Keratinocyte (primary cell): ENCODE results near the gene SAMD11. TPM values are rescaled to one million over a fixed set of nuclear protein-coding genes. Genes with fewer than 3 reads are reported as not detected.

Experiments used
- DNase-seq: peaks from one replicate; pipeline ENCODE4 v3.0.0-alpha.2; 2011; ENCODE audit warnings: low read depth, missing footprints, low spot score
- FAIRE-seq: peaks from 2 replicates; lab custom pipeline; 2011; peaks lifted over from hg19 to GRCh38; lab: Jason Lieb, UNC
- H2AFZ ChIP-seq: 2 replicates; pipeline ENCODE4 v1.6.0; 2012; ENCODE audit warnings: low read length, control low read depth, inconsistent platforms; ENCODE audit not compliant: control insufficient read depth
- H3K27ac ChIP-seq: 2 replicates; pipeline ENCODE4 v1.5.1; 2011; ENCODE audit warnings: low read length; ENCODE audit not compliant: control insufficient read depth, insufficient read depth
- H3K27me3 ChIP-seq: 3 replicates; pipeline ENCODE4 v1.6.0; 2011; ENCODE audit warnings: low read length; ENCODE audit not compliant: control insufficient read depth, insufficient read depth; ENCODE audit errors: extremely low read depth
- H3K36me3 ChIP-seq, 2 experiments: 2 replicates in 1 of 2; 3 replicates in 1 of 2; pipeline ENCODE4 v1.5.1; 2011; ENCODE audit warnings: low read length in 2 of 2, mild to moderate bottlenecking in 1 of 2; ENCODE audit not compliant: control insufficient read depth in 2 of 2, insufficient read depth in 2 of 2; ENCODE audit errors: extremely low read depth in 1 of 2
- H3K4me1 ChIP-seq: 3 replicates; pipeline ENCODE4 v1.5.1; 2011; ENCODE audit warnings: low read length; ENCODE audit not compliant: control insufficient read depth, insufficient read depth; ENCODE audit errors: extremely low read depth
- H3K4me2 ChIP-seq: 3 replicates; pipeline ENCODE4 v1.6.0; 2011; ENCODE audit warnings: low read depth, low read length; ENCODE audit not compliant: control insufficient read depth, insufficient read depth; ENCODE audit errors: extremely low read depth
- H3K4me3 ChIP-seq, 3 experiments: fragments of 200-600 bp in 1 of 3; sonication (generic) in 1 of 3; 2 replicates in 2 of 3; 3 replicates in 1 of 3; pipeline ENCODE4 v1.5.1; 2011 to 2016; ENCODE audit warnings: low read length in 3 of 3, mild to moderate bottlenecking in 3 of 3, control low read depth in 2 of 3, inconsistent platforms in 1 of 3, low read depth in 1 of 3, mixed read lengths in 1 of 3, mixed run types in 1 of 3, moderate library complexity in 1 of 3; ENCODE audit not compliant: control insufficient read depth in 2 of 3, insufficient read depth in 2 of 3; ENCODE audit errors: extremely low read depth in 1 of 3
- H3K79me2 ChIP-seq: 2 replicates; pipeline ENCODE4 v1.6.0; 2012; ENCODE audit warnings: low read length; ENCODE audit not compliant: control insufficient read depth, insufficient read depth
- H3K9ac ChIP-seq: 3 replicates; pipeline ENCODE4 v1.6.0; 2011; ENCODE audit warnings: low read length; ENCODE audit not compliant: control insufficient read depth, insufficient read depth; ENCODE audit errors: extremely low read depth
- H3K9me1 ChIP-seq: 3 replicates; pipeline ENCODE4 v1.6.0; 2011; ENCODE audit warnings: low read length; ENCODE audit not compliant: control insufficient read depth, insufficient read depth; ENCODE audit errors: extremely low read depth
- H3K9me3 ChIP-seq: 2 replicates; pipeline ENCODE4 v1.5.1; 2012; ENCODE audit warnings: low read depth, low read length; ENCODE audit not compliant: control insufficient read depth
- H4K20me1 ChIP-seq: 3 replicates; pipeline ENCODE4 v1.6.0; 2011; ENCODE audit warnings: low read length; ENCODE audit not compliant: control insufficient read depth, insufficient read depth; ENCODE audit errors: extremely low read depth
- EZH2 ChIP-seq: IDR thresholded peaks from one replicate; pipeline ENCODE4 v1.6.1; 2012; ENCODE audit warnings: inconsistent platforms, mild to moderate bottlenecking, low read length, moderate library complexity
- dilution Hi-C: fragments of 300-500 bp; cut with MboI; formaldehyde crosslinking; loops from one replicate; pipeline ENCODE4 v1.7.0; 2020; ENCODE audit warnings: low sequenced_read_pairs; ENCODE audit not compliant: extremely low pct_ligation_motif_present
- polyA plus RNA-seq, 5 experiments: library from polyadenylated mRNA; depleted of rRNA in 3 of 5; stranded (reverse) in 3 of 5; stranded (forward) in 1 of 5; unstranded in 1 of 5; fragments of >200 nt; gene quantifications; 1 replicate in 1 of 5; 2 replicates in 3 of 5; 3 replicates in 1 of 5; pipeline versions ENCODE4 v1.2.1 to v1.2.3, GENCODE V29; 2011 to 2012; ENCODE audit warnings: missing spikeins in 2 of 5, low read depth in 1 of 5, low replicate concordance in 1 of 5
- TF ChIP-seq, protein P1 (sequence below), 3 experiments: IDR thresholded peaks in 1 of 3; conservative IDR thresholded peaks in 1 of 3; optimal IDR thresholded peaks in 1 of 3; 2 replicates in 2 of 3; 3 replicates in 1 of 3; pipeline versions ENCODE3 to v1.5.1; 2011; ENCODE audit warnings: low read length in 3 of 3, mild to moderate bottlenecking in 3 of 3, moderate library complexity in 2 of 3, control low read depth in 1 of 3, inconsistent platforms in 1 of 3; ENCODE audit not compliant: insufficient read depth in 2 of 3; ENCODE audit errors: extremely low read depth in 1 of 3

The SAMD11 gene
- polyA plus RNA-seq, 1 donor (not counting 4 experiments of a cell fraction or from before 2014, with no cell fraction given): not detected

DNA sequence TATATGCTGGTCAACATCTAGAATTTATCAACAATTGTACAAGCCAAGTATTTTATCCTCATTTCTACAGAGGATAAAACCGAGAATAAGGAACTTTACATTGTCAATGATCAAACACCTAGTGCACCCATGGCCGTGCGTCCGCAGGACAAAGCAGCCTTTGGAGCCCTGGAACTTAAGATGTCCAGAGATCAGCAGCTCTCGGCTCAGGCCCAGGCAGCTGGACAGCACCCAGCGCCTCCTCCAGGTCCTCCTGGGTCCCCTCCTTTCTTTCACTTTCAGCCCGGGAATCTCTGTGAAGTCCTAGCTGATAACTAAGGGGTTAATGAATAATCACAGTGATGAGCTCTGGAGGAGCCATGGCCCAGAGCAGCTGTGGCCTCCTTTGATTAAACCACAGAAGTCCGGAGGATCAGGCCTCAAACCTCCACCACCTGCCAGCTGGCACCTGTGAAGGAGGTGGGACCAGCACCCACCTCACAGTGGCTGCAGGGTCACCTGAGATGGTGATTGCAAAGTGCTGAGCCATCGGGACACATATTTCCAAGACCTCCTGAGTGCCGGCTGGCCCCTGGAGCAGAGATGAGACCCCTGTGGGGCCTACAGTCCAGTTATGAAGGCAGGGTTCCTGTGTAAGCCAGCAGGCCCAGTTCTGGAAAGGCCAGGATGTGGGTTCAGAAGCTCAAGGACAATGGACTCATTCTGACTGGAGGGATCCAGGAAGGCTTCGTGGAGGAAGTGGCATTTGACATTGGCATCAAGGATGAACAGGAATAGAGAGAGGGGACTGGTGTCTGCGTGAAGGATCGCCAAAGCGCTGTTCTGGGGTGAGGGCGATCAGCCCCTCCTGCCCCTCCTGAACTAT lies 11.6 kb upstream of the SAMD11 start:
- no peak overlapping the region for H3K9ac ChIP-seq
- dilution Hi-C loops: no loop called here
- DNase-seq (no peak), FAIRE-seq (no peak)
- H3K4me2 ChIP-seq: no peak overlapping the region
- no peak overlapping the region for H3K4me3 ChIP-seq
- no peaks in the 10 kb centered on the region for H3K9me3 ChIP-seq
- no peak overlapping the region for H2AFZ ChIP-seq
- no peak overlapping the region for H3K27ac ChIP-seq
- no peaks in the 10 kb centered on the region for H3K36me3 ChIP-seq
- peaks cover 67% of the 10 kb centered on the region for H3K27me3 ChIP-seq
- H3K4me1 ChIP-seq: peaks cover 5% of the 10 kb centered on the region
- H3K79me2 ChIP-seq: no peaks in the 10 kb centered on the region
- peaks cover 9% of the 10 kb centered on the region for H4K20me1 ChIP-seq
- no peak for TF ChIP-seq EZH2
- TF ChIP-seq, protein P1, sequence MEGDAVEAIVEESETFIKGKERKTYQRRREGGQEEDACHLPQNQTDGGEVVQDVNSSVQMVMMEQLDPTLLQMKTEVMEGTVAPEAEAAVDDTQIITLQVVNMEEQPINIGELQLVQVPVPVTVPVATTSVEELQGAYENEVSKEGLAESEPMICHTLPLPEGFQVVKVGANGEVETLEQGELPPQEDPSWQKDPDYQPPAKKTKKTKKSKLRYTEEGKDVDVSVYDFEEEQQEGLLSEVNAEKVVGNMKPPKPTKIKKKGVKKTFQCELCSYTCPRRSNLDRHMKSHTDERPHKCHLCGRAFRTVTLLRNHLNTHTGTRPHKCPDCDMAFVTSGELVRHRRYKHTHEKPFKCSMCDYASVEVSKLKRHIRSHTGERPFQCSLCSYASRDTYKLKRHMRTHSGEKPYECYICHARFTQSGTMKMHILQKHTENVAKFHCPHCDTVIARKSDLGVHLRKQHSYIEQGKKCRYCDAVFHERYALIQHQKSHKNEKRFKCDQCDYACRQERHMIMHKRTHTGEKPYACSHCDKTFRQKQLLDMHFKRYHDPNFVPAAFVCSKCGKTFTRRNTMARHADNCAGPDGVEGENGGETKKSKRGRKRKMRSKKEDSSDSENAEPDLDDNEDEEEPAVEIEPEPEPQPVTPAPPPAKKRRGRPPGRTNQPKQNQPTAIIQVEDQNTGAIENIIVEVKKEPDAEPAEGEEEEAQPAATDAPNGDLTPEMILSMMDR (optimal IDR thresholded peaks at IDR 0.05 in 1 of 3, IDR thresholded peaks at IDR 0.05 in 1 of 3, conservative IDR thresholded peaks at IDR 0.05 in 1 of 3; ENCODE audit: extremely low read depth in 1 of 3, insufficient read depth in 2 of 3, low read length in 3 of 3): no peak
- H3K9me1 ChIP-seq: no peaks in the 10 kb centered on the region

DNA sequence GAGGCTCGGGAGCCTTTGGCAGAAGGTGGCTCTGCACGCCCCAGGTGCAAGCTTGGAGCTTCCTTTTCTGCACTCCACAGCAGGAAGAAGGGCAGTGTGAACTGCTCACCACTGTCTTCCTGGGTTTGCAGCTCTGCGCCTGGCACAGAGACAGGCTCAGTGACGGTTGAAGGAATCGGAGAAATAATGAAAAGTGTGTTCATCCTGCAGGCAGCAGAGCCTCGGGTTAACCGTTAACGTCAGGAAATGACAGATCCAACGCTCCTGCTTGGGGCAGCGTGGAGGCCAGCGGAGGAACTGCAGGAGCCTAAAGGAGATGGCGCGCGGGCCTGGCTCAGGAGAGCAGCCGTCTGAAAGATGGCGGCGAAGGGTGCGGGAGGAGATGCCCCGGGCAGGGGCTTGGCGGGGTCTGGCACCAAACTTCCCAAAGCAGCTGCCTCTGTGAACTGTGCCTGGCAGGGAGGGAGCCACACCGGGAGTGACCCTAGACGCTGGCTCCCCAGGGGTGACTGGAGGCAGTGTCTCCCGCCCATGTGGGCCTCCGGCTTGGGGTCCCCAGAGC lies 10.9 kb upstream of the SAMD11 start:
- H3K4me1 ChIP-seq: peaks cover 5% of the 10 kb centered on the region
- no peak overlapping the region for H3K9ac ChIP-seq
- H4K20me1 ChIP-seq: peaks cover 12% of the 10 kb centered on the region
- TF ChIP-seq, protein P1 (optimal IDR thresholded peaks at IDR 0.05 in 1 of 3, IDR thresholded peaks at IDR 0.05 in 1 of 3, conservative IDR thresholded peaks at IDR 0.05 in 1 of 3; ENCODE audit: extremely low read depth in 1 of 3, insufficient read depth in 2 of 3, low read length in 3 of 3): peak; percentile 30 to 64 (median 32)
- no peak for TF ChIP-seq EZH2
- no peaks in the 10 kb centered on the region for H3K36me3 ChIP-seq
- no peak overlapping the region for H2AFZ ChIP-seq
- H3K27me3 ChIP-seq: peaks cover 73% of the 10 kb centered on the region
- H3K9me3 ChIP-seq: no peaks in the 10 kb centered on the region
- H3K27ac ChIP-seq: no peak overlapping the region
- dilution Hi-C loops: no loop called here
- DNase-seq: no peak
- H3K4me2 ChIP-seq: no peak overlapping the region
- no peaks in the 10 kb centered on the region for H3K9me1 ChIP-seq
- no peaks in the 10 kb centered on the region for H3K79me2 ChIP-seq
- no peak overlapping the region for H3K4me3 ChIP-seq
- no peak for FAIRE-seq
